GM18907 (cell line): Measurements from ENCODE around the gene HDAC10.
"Not testable (repeated sequence)": the region's sequence is repeated elsewhere in the genome, so short reads cannot be mapped to it uniquely, and the experiment has no call there.

Experiments used
- ATAC-seq: cut with Tn5 transposase; IDR thresholded peaks from one replicate; pipeline ENCODE4 v1.9.1; 2021; ENCODE audit warnings: mild to moderate bottlenecking, moderate library complexity; ENCODE audit not compliant: unreplicated experiment

HDAC10 gene

DNA sequence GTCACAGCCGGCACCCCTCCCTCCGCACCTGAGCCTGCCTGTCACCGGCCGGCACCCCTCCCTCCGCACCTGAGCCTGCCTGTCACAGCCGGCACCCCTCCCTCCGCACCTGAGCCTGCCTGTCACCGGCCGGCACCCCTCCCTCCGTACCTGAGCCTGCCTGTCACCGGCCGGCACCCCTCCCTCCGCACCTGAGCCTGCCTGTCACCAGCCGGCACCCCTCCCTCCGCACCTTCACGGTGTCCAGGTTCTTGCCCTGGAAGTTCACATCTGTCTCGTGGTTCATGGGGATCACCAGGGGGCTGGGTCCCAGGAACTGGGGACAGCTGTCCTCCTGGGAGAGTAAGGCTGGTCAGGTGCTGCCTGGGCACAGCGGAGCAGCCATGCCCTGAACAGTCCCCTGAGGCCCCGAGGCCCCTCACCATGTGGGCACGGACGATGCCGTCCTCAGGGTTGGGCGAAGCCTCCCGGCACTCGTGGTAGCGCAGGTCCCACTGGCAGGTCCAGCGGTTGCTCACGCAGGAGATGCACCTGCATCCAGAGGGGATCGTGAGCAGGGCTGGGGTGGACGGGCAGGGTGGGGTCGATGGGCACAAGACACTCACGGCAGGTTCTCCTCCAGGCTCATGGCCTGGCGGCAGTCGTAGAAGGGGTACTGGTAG is 34.6 kb upstream of the HDAC10 start:
- no peak for ATAC-seq

GRCh38 chr22:50284479-50284878 is 33.4 kb upstream of the HDAC10 start:
- ATAC-seq, result no peak

DNA sequence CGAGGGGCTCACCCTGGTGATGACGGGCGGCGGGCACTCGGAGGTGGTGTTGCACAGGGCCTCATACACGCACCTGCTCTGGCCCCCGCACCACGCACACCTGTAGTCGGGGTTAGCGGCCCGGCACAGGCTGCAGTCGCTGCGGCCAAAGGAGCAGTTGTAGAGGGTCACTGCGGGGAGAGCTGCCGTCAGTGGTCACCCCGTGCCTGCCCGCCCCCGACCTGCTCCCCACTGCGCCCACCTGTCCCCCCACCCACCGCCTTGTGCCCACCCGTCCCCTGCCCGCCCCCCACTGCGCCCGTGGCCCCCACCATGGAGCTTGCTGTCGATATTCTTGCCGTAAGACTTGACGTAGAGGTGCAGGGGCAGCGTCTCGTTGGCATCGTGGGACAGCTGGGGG is 32.8 kb upstream of the HDAC10 start:
- ATAC-seq, result no peak

GRCh38 chr22:50282361-50283155 is 31.5 kb upstream of the HDAC10 start:
- no peak for ATAC-seq

GRCh38 chr22:50281957-50282356 is 30.9 kb upstream of the HDAC10 start:
- no peak for ATAC-seq

- ATAC-seq, result no peak
Measured at GRCh38 chr22:50281384-50281760, 30.3 kb upstream of the HDAC10 start.

DNA sequence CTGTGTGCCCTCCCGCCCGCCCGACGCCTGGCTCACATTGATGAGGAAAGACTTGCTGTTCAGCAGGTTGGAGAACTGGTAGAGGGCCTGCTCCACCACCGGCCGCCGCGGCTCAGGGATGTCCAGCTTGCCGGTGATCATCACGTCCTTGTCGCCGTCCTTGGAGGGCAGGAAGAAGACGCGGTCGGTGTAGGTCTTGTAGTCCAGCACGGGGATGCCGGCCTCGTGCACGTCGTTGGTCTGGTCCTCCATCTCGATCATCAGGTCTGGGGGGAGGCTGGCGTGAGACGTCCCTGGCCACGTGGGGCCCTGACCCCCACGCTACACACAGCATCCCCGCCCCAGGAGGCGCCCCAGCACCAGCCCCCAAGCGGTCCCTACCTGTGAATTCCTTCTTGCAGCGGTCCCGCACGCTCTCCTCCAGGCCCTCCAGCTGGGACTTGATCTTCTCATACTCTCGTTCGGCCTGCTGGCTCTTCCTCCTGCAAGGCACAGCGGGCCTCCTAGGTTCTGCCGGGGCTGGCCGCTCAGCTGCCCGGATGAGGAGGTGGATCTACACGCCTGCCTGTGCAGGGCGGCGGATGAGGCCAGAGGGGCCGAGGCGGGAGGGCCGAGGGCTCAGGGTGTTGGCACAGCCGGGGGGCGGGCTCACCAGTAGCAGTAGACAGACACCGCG is 29.8 kb upstream of the HDAC10 start:
- ATAC-seq, result no peak

DNA sequence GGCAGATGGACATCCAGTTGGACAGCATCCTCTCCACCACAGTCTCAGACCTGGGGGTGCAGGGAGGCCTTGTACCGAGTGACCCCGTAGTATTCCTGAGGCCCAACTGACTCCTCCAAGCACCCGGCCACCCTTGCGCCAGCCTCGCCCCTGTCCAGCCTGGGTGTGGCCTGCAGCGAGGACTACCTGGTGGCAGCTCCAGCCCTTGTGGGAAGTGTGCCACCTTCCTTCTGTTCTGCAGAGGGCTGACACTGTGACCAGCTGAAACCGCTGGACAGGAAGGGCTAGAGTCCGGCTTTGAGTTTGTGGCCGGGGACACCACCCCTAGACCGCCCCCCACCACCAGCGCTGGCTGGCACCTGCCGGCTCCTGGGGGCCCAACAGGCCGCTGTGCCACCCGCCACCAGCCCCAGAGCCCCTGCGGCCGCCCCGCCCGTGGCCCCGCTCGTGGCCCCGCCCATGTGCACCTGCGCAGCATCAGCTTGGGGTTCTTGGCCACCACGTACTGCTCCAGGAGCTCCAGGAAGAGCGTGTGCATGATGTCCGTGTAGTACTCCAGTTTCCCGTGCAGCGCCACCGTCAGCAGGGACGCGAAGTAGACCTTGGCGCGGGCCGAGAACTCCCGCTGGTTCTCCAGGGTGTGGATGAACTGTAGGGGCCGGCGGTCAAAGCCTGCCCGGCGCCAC is 29.1 kb upstream of the HDAC10 start:
- no peak for ATAC-seq

DNA sequence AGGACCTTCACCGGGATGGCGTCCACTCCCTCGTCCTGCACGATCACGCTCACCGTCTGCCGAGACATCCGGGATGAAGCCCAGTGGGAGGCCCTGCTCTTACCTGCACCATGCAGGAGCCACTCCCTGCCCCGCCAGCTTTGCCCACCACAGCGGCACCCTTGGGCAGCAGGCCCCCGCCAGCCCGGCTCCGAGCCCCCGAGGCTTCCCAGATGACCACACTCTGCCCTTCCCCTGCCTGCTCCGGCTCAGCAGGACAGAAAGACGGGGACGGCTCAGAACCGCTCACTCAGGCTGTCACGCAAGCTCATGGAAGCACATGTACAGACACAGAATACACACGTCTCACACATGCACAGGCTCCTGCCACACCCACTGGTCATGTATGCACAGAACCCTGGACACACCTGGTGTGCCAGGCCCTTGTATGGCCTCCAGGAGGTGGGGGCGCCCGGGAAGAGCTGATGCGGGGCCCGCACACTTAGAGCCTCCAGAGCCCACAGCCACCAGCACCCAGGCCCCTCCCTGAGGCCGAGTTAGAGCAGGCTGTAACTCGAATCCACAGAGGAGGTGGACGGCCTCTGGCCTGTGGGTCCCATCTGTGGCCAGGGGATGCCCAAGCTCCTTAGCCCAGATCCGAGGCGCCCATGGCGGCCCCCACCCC is 28.0 kb upstream of the HDAC10 start:
- ATAC-seq, result no peak

DNA sequence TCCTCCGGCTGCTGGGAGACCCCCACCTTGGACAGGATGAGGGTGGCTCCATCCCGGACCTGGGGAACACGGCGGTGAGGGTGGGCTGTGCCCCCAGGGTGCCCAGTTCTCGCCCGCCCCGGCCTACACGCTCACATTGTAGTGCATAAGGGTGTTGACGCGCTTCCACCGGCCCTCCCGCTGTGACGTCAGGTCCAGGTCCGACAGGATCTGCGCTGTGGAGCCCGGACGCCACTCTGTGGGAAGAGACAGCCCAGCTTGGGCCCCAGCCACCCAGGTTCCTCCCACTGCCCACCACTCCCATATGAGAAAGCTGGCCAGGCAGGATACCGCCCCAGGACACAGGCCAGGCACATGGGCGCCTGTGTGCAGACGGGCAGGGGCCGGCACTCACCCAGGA is 27.4 kb upstream of the HDAC10 start:
- no peak for ATAC-seq

GRCh38 chr22:50277761-50278160 is 26.7 kb upstream of the HDAC10 start:
- ATAC-seq, result no peak

- ATAC-seq, result peak; percentile 48
Measured at GRCh38 chr22:50276143-50276542, 25.1 kb upstream of the HDAC10 start.

DNA sequence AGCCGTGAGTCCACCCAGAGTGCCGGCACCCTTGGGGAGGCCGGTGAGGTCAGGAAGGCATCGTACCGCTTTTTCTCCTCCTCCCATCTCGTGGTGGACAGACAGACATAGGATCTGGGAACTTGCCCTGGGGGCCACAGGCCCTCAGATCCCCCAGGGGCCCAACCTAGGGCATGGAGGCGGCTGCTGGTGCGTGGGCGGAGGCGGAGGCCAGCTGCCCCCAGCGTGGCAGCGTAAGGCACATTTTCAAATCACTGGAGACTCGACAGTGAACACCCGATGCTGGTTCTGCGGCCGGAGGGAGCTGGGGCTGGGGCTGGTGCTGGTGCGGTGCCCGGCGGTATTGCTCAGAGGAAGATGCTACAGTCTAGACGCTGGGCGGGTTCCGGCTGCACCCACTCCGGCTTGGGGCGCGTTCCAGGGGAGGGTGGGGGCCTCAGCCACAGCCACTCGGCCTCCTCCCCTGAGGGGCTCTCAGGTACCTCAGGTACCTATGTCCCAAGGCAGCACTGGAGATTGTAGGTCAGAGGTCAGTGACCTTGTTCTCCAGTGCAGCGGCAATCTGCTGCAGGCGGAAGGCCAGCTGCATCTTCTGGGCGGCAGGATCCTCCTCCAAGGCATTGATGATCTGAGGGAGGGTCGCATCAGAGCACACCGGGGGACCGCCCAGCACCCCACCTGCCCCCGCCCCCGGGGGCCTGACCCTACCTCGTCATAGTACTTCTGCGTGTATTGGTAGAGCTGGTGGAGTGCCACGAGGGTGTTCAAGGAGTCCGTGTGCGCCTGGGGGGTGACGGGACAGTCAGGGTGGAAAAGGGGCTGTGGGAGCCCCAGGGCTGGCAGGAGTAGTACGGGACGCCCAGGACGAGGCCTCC is 24.4 kb upstream of the HDAC10 start:
- ATAC-seq, result no peak

- ATAC-seq, result no peak
Measured at GRCh38 chr22:50274771-50275170, 23.7 kb upstream of the HDAC10 start.

DNA sequence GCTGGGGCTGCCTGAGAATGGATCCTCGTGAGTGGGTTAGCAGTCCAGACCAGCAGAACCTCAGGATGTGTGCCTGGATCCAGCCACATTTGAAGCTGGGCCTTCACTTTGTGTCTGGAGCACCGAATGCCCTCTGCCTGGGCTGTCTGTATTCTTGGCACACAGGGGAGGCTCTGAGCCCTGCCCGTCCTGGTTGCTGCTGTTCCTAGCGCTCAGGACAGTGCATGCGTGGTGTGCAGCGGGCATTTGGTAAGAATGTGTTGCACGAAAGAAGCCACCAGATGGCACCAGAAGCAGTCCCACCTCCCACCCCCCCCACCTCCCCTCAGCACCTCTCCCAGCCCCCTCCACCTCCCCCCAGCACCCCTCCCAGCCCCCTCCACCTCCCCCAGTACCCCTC is 23.2 kb upstream of the HDAC10 start:
- ATAC-seq, result no peak

- ATAC-seq, result not testable (repeated sequence)
Measured at GRCh38 chr22:50273781-50274180, 22.7 kb upstream of the HDAC10 start.

GRCh38 chr22:50273352-50273751 is 22.3 kb upstream of the HDAC10 start:
- ATAC-seq, result not testable (repeated sequence)

- no peak for ATAC-seq
Measured at GRCh38 chr22:50272044-50272802, 21.2 kb upstream of the HDAC10 start.

- no peak for ATAC-seq
Measured at GRCh38 chr22:50271519-50271970, 20.5 kb upstream of the HDAC10 start.
